COLO829 (cell line): ENCODE data around the gene NSUN7.
"Not testable (repeated sequence)": the region's sequence is repeated elsewhere in the genome, so short reads cannot be mapped to it uniquely, and the experiment has no call there.

Source experiments
- DNase-seq: peaks from one replicate; pipeline ENCODE4 v3.0.0; 2012; ENCODE audit warnings: low spot score

Gene NSUN7

GRCh38 chr4:40817157-40817556, 67.4 kb downstream of the NSUN7 start:
- not testable (repeated sequence) for DNase-seq

DNA sequence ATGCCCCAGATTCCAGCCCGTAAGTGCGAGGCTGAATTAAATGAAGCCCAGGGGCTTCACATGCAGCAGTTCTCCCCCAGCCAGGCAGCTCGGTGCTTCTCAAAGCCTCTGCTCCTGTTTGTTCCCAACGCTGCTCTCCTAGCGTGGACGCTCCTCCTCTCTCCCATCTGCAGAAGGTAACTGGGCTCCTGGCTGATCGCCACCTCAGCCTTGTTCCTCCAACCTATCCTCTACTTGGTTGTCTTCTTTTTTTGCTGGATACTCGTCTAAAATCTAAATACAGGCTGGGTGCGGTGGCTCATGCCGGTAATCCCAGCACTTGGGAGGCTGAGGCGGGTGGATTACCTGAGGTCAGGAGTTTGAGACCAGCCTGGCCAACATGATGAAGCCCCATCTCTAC, 70.3 kb downstream of the NSUN7 start:
- no peak for DNase-seq

- DNase-seq = no peak
These were observed 72.8 kb downstream of the NSUN7 start for GRCh38 chr4:40822420-40823166.

GRCh38 chr4:40825014-40825838, 75.5 kb downstream of the NSUN7 start:
- no peak for DNase-seq

DNA sequence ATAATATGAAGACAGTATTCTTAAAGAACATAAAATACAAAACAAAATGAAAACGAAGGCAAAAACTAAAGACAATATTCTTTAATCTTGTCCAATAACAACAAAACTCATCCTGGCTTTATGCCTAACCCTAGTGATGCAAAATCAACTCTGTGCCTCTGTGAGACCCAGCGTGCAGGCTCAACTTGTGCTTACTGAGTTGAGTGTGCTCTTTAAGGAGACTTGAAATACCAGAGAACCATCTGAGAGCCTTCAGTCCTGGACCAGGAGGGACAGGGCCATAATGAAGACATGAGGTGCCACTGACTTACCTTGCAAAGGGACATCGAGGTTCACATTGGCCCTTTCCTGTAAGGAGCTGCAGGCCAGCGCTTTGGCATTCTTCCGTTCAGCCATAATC, 77.1 kb downstream of the NSUN7 start:
- DNase-seq = no peak

GRCh38 chr4:40827758-40828157, 78.0 kb downstream of the NSUN7 start:
- no peak for DNase-seq

DNA sequence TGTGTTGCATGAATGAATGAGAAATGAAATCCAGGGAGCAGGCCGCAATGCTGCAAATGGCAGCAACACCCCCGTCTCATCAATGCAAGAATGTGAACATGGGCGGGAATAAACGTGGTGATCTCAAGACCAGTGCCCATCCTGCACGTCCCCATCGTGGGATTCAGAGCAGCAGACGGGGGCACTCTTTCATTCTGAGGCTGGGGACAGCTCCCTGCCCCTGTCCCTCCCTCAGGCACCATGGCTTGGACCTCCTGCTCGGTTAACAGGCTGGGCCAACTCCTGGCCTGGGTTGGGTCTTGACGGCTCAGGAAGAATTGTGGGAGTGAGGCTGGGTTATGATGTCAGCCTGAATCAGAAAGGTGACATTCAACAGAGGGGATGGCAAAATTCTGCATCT, 78.9 kb downstream of the NSUN7 start:
- no peak for DNase-seq

DNA sequence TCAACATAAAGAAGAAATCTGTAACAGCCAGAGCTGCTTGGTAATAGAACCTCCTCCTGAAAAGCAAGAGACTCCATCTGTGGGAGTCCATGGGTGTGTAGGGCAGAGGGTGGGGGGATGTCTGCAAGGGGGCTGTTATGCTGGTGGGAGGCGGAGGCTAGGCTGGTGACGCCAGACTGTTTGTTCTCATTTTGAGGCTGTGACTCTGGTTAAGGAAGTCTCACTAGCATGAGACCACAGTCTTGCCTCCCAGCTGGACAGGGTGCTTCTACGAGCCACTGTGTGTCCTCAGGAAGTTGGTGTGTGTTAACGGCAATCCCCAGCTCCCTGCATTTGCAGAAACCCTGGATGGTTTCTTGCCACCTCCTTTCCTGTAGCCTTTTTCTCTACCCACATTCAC, 79.8 kb downstream of the NSUN7 start:
- DNase-seq = no peak

GRCh38 chr4:40831146-40831907, 81.6 kb downstream of the NSUN7 start:
- DNase-seq = no peak

DNA sequence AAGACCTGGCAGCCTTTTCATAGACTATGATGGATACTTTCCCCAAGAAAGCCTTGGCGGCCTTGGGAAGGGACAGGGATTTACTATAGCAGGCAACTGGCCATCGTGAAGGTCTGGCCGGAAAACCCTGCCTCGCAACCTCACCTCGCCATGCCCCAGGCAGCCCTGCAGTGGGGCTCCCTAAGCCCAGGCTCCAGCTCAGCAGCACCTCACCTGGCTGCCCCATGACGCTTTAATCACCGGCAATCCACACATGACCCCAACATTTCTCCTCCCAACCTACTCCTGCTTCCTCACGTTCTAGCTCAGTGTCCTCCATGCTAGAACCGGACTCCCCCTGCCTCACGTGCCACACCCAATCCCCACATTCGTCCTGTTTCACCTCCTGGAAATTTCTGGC, 82.4 kb downstream of the NSUN7 start:
- DNase-seq = no peak

GRCh38 chr4:40833212-40833611, 83.5 kb downstream of the NSUN7 start:
- DNase-seq = no peak

DNA sequence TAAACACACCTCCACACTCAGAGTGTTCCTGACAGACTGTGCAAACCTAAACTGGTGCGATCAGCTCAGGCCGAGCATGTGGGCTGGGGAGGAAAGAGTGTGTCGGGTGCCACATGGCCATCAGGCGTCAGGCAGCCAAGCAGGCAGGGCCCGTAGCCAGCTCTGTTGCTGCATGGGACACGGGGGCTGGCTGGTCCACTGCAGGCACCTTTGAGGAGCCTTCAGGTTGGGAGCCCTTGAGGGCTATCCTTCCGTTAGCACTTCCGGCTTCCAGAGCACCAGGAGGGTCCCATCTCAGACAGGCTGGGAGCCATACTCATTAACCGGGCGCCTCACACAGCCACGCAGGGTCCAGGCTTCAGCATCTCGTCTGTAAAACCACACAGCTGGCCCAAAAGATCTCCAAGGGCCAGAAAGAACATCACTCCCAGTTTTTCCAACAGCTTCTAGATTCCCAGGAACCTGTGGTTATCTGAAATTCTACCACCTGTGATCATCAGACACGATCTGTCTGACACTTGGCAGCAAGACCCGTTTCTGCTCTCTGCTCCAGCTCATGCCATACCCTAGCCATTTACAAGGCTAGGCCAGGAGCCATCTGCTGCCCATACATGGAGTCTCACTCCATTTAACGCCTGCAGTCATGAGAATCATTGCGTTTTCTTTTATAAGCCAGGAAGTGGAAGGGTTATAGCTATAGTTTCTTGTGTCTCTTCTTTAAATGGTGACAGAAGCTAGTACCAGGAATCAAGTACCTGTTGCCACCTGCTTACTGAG, 87.5 kb downstream of the NSUN7 start:
- DNase-seq = no peak

DNA sequence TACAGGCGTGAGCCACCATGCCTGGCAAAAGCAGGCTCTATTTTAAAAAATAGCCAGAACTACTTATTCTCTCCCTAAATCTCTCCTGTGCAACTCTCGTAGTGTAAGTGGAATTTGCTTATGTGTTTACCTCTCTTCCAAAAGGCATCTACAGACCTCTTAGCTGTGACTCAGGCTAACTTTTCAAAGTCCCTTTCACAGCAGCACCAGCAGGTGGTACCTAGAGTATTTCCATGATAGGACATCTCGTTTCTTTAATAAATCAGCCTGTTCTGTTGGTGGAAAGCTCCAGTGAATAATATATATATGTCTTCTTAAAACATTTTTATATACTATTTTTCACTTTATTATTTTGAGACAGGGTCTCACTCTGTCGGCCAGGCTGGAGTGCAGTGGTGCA, 89.0 kb downstream of the NSUN7 start:
- no peak for DNase-seq

DNA sequence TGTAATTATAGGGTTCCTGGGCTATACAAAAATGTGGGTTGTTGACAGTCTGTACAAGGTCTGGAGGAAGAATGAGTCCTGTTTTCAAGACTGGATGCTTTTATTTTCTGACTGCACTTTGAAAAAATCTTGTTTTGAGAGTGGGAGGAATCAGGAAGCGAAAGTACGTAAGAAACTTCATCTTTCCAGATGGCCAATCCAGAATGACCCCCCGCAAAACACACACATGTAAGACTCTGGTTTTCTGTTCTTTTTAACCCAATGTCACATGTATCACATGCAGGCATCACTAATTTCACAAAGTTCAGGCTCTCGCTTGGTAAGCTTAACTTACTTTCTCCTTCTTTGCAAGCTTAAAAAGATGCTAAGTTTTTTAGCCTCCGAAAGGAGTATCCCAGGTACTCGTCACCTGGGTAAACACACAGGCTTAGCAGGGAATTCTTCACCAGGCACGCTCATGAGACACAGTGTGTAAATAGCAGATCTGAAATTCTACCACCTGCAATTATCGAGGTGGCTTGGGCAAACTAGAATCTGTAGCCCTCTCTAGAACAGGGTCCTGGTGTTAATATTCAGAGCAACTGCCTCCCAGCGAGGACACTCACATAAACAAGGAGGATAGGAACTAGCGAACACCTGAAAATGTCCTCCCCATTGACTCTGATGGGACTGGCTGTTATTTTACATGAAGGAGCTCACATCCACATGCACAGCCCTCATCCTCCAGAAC, 90.7 kb downstream of the NSUN7 start:
- DNase-seq = no peak

DNA sequence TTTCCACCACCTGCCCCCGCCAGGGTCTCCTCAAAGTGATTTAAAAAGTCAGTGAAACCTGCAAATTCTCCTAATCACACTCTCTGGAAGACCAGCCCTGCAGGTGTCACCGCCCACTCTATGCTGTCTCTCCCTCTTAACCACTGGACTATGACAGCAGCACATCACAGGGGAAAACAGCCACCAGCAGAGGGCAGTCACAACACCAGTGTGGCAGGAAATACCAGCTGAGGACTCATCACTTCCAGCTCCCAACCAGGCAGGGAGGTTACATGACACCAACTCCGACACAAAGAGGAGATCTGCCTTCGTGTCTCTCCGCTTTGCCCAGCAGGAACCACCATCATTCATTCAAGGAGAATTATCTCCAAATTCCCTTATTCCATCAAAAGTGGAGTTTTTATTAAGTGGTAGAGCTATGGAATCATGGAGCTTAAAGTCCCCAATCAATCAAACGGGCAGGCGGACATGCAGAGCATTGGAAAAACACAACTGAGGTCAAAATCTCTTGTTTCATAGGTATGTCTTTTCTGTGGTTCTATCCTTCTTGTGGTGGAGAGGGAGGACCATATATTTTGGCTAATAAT, 91.3 kb downstream of the NSUN7 start:
- DNase-seq = peak; percentile 37

- no peak for DNase-seq
These were observed 92.6 kb downstream of the NSUN7 start for GRCh38 chr4:40842318-40842717.

- peak; percentile 6 for DNase-seq
These were observed 93.1 kb downstream of the NSUN7 start for GRCh38 chr4:40842725-40843423.

- DNase-seq = no peak
These were observed 93.9 kb downstream of the NSUN7 start for GRCh38 chr4:40843696-40844095.

DNA sequence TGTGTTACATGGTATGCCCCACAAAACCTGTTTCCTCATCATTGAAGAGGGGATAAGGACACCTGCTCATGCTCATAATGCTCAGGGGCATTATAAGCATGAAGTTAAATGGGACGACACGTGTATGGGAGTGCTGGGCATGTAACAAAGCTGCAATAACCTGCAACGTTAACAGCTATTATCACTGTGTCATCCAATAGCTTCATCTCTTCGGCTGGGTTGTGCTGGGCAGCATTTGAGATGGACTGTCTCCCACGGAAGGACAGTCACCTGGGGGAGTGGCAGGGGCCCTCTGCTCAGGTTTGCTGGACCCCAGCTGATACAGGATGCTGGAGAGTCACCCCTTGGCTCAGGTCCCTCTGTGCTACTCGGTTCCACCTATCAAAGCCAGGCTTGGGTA, 94.5 kb downstream of the NSUN7 start:
- no peak for DNase-seq

DNA sequence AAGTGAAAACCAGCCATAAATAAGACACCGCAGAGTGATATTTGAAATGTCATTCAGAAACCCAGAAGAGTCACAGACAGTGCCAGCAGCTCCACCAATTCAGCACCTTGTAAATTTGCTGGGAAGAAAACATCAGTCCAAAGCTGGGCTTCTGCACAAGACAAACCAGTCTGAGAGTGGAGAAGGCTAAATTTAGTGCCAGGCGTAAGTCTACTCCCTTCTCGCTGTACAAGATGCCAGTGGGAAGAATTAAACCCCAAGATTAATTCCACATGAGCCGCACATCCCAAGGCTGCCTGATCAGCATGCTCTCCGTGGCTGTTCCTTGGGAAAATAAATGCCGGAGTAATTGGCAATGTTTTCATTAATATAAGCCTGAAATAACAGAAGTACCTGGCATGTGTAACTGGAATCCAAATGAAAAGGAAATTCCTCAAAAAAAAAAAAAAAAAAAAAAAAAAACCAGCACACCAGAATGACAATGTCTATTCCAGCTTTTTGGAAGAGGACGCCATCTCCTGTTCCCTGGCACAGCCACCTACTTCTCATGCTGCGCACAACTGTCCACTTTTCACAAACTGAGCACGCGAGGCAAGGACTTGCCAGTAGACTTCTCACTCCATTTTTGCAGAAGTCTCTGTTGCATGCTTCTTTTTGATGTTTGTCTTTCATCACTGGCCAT, 95.5 kb downstream of the NSUN7 start:
- DNase-seq = no peak
